Kidney epithelial cell (primary cell): ENCODE measurements around the gene CHCT1. TPM values are rescaled to one million over a fixed set of nuclear protein-coding genes. Genes with fewer than 3 reads are reported as not detected.

Source experiments
- DNase-seq: peaks from one replicate; pipeline ENCODE4 v3.0.0-alpha.2; 2010; ENCODE audit warnings: low read depth
- H3K27me3 ChIP-seq: 2 replicates; pipeline ENCODE4 v1.6.0; 2011; ENCODE audit warnings: low read length; ENCODE audit not compliant: control insufficient read depth, insufficient read depth
- H3K36me3 ChIP-seq: 2 replicates; pipeline ENCODE4 v1.5.1; 2011; ENCODE audit warnings: low read length; ENCODE audit not compliant: control insufficient read depth, insufficient read depth
- H3K4me3 ChIP-seq: 2 replicates; pipeline ENCODE4 v1.5.1; 2011; ENCODE audit warnings: low read depth, mild to moderate bottlenecking, control low read depth, low read length
- CTCF ChIP-seq: IDR thresholded peaks from 2 replicates; pipeline ENCODE4 v1.5.1; 2011; ENCODE audit warnings: mild to moderate bottlenecking, moderate library complexity, low read length, control low read depth, inconsistent platforms; ENCODE audit not compliant: insufficient read depth, poor library complexity, severe bottlenecking
- total RNA-seq: library from RNA; depleted of rRNA; stranded (reverse); fragments of >200 nt; gene quantifications from 2 replicates; pipeline ENCODE4 v1.2.3, GENCODE V29; 2015

CHCT1 gene
- total RNA-seq, 1 donor from 2014 or later: not detected

- peak; percentile 70 for TF ChIP-seq CTCF
- no peak for DNase-seq
- no peaks in the 10 kb centered on the region for H3K36me3 ChIP-seq
Observed at GRCh38 chr17:60435244-60436167, 13.2 kb downstream of the CHCT1 start.

GRCh38 chr17:60436676-60437075 lies 14.4 kb downstream of the CHCT1 start:
- TF ChIP-seq CTCF: no peak
- Histone ChIP-seq H3K36me3 (no peaks in the 10 kb centered on the region), H3K27me3 (no peaks in the 10 kb centered on the region), H3K4me3 (no peak overlapping the region)
- no peak for DNase-seq

More at GRCh38 chr17:60435244-60436167, 13.2 kb downstream of the CHCT1 start:
- Histone ChIP-seq H3K27me3 (no peaks in the 10 kb centered on the region), H3K4me3 (no peak overlapping the region)

GRCh38 chr17:60439501-60439900 lies 17.2 kb downstream of the CHCT1 start:
- TF ChIP-seq CTCF: no peak
- no peaks in the 10 kb centered on the region for H3K36me3 ChIP-seq
- DNase-seq: no peak
- H3K4me3 ChIP-seq: no peak overlapping the region
- H3K27me3 ChIP-seq: no peaks in the 10 kb centered on the region

GRCh38 chr17:60442271-60443173 lies 20.2 kb downstream of the CHCT1 start:
- H3K27me3 ChIP-seq: no peaks in the 10 kb centered on the region
- no peak for TF ChIP-seq CTCF
- no peak overlapping the region for H3K4me3 ChIP-seq
- DNase-seq: no peak
- no peaks in the 10 kb centered on the region for H3K36me3 ChIP-seq

- H3K4me3 ChIP-seq: no peak overlapping the region
- TF ChIP-seq CTCF: no peak
- no peak for DNase-seq
- H3K36me3 ChIP-seq: no peaks in the 10 kb centered on the region
- no peaks in the 10 kb centered on the region for H3K27me3 ChIP-seq
Observed at GRCh38 chr17:60443713-60444112, 21.4 kb downstream of the CHCT1 start.
